H9 (cell line): ENCODE measurements around the gene OBSL1. TPM values are rescaled to one million over a fixed set of nuclear protein-coding genes. Genes with fewer than 3 reads are reported as not detected.

Experiments used
- DNase-seq: peaks from one replicate; pipeline ENCODE4 v3.0.0-alpha.2; 2017
- H2AFZ ChIP-seq: one replicate; pipeline ENCODE4 v1.6.1; 2013; ENCODE audit warnings: mild to moderate bottlenecking, low read length, control low read depth, moderate library complexity
- H2AK5ac ChIP-seq: 2 replicates; pipeline ENCODE4 v1.6.1; 2013; ENCODE audit warnings: low read length, control low read depth, mixed read lengths; ENCODE audit not compliant: insufficient read length
- H2BK120ac ChIP-seq: one replicate; pipeline ENCODE4 v1.6.1; 2013; ENCODE audit warnings: low read depth, mild to moderate bottlenecking, low read length, control low read depth, inconsistent platforms; ENCODE audit not compliant: poor library complexity, severe bottlenecking
- H2BK12ac ChIP-seq: 2 replicates; pipeline ENCODE4 v1.6.1; 2013; ENCODE audit warnings: low read length, control low read depth, mixed read lengths, low read depth; ENCODE audit not compliant: insufficient read length
- H2BK15ac ChIP-seq: 2 replicates; pipeline ENCODE4 v1.6.1; 2013; ENCODE audit warnings: low read depth, low read length, control low read depth
- H2BK20ac ChIP-seq: one replicate; pipeline ENCODE4 v1.6.1; 2013; ENCODE audit warnings: low read depth, mild to moderate bottlenecking, low read length, control low read depth, inconsistent platforms; ENCODE audit not compliant: poor library complexity, severe bottlenecking
- H2BK5ac ChIP-seq: 2 replicates; pipeline ENCODE4 v1.6.1; 2013; ENCODE audit warnings: low read length, control low read depth, mixed read lengths; ENCODE audit not compliant: insufficient read length
- H3K14ac ChIP-seq: 2 replicates; pipeline ENCODE4 v1.6.1; 2013; ENCODE audit warnings: low read length, control low read depth; ENCODE audit not compliant: insufficient read depth
- H3K18ac ChIP-seq: 2 replicates; pipeline ENCODE4 v1.6.1; 2013; ENCODE audit warnings: low read depth, mild to moderate bottlenecking, mixed read lengths, low read length, control low read depth; ENCODE audit not compliant: insufficient read length
- H3K23ac ChIP-seq: 2 replicates; pipeline ENCODE4 v1.6.1; 2013; ENCODE audit warnings: low read length, control low read depth, mixed read lengths, low read depth; ENCODE audit not compliant: insufficient read length
- H3K23me2 ChIP-seq: 2 replicates; pipeline ENCODE4 v1.6.1; 2013; ENCODE audit warnings: low read depth, mild to moderate bottlenecking, mixed read lengths, low read length, control low read depth; ENCODE audit not compliant: insufficient read length, poor library complexity, severe bottlenecking
- H3K27ac ChIP-seq: 2 replicates; pipeline ENCODE4 v1.5.1; 2013; ENCODE audit warnings: low read length, control low read depth, mixed read lengths, low read depth; ENCODE audit not compliant: insufficient read length
- H3K27me3 ChIP-seq: 2 replicates; pipeline ENCODE4 v1.6.1; 2013; ENCODE audit warnings: low read length, control low read depth, inconsistent platforms; ENCODE audit not compliant: insufficient read depth
- H3K4ac ChIP-seq: 2 replicates; pipeline ENCODE4 v1.6.1; 2013; ENCODE audit warnings: low read depth, mild to moderate bottlenecking, control low read depth, inconsistent platforms, low read length, moderate library complexity
- H3K4me1 ChIP-seq: 2 replicates; pipeline ENCODE4 v1.6.1; 2013; ENCODE audit warnings: low read length, control low read depth, inconsistent platforms; ENCODE audit not compliant: insufficient read depth
- H3K4me2 ChIP-seq: 2 replicates; pipeline ENCODE4 v1.6.1; 2013; ENCODE audit warnings: low read length, control low read depth, mixed read lengths; ENCODE audit not compliant: insufficient read length, insufficient read depth
- H3K56ac ChIP-seq: 2 replicates; pipeline ENCODE4 v1.6.1; 2013; ENCODE audit warnings: low read depth, mild to moderate bottlenecking, mixed read lengths, low read length, control low read depth; ENCODE audit not compliant: insufficient read length
- H3K79me1 ChIP-seq: 2 replicates; pipeline ENCODE4 v1.6.1; 2013; ENCODE audit warnings: low read depth, mild to moderate bottlenecking, moderate library complexity, low read length, control low read depth, inconsistent platforms; ENCODE audit not compliant: insufficient read depth, poor library complexity, severe bottlenecking
- H3K79me2 ChIP-seq: 2 replicates; pipeline ENCODE4 v1.6.1; 2013; ENCODE audit warnings: low read length, control low read depth, inconsistent platforms; ENCODE audit not compliant: insufficient read depth
- H3K9ac ChIP-seq: 2 replicates; pipeline ENCODE4 v1.6.1; 2013; ENCODE audit warnings: low read length, control low read depth, mixed read lengths; ENCODE audit not compliant: insufficient read length; ENCODE audit errors: extremely low read depth
- H3K9me3 ChIP-seq: one replicate; pipeline ENCODE4 v1.6.1; 2013; ENCODE audit warnings: low read depth, low read length, inconsistent platforms; ENCODE audit not compliant: control insufficient read depth
- H3T11ph ChIP-seq: one replicate; pipeline ENCODE4 v1.6.1; 2013; ENCODE audit warnings: mild to moderate bottlenecking, low read length, control low read depth, inconsistent platforms
- H4K20me1 ChIP-seq: one replicate; pipeline ENCODE4 v1.6.1; 2013; ENCODE audit not compliant: control insufficient read depth, insufficient read length, insufficient read depth
- H4K5ac ChIP-seq: 2 replicates; pipeline ENCODE4 v1.6.1; 2013; ENCODE audit warnings: low read depth, mild to moderate bottlenecking, mixed read lengths, low read length, control low read depth; ENCODE audit not compliant: insufficient read length
- H4K8ac ChIP-seq: replicated peaks from 2 replicates; pipeline ENCODE4 v1.6.1; 2013; ENCODE audit warnings: low read length, control low read depth, mixed read lengths, low read depth; ENCODE audit not compliant: insufficient read length
- H4K91ac ChIP-seq: 2 replicates; pipeline ENCODE4 v1.6.1; 2013; ENCODE audit warnings: low read depth, mild to moderate bottlenecking, moderate library complexity, mixed read lengths, low read length, control low read depth; ENCODE audit not compliant: insufficient read length
- H3K27ac Mint-ChIP-seq, 3 experiments: 2 replicates in 2 of 3; 3 replicates in 1 of 3; pipeline ENCODE4 v1.8.0; 2020 to 2021; ENCODE audit warnings: mixed read lengths in 3 of 3, mild to moderate bottlenecking in 1 of 3, moderate library complexity in 1 of 3
- H3K27me3 Mint-ChIP-seq: 2 replicates; pipeline ENCODE4 v1.8.0; 2021; ENCODE audit warnings: low read depth, mild to moderate bottlenecking, moderate library complexity, mixed read lengths
- H3K36me3 Mint-ChIP-seq, 3 experiments: 2 replicates in 2 of 3; 3 replicates in 1 of 3; pipeline ENCODE4 v1.8.0; 2020 to 2021; ENCODE audit warnings: low read depth in 3 of 3, mixed read lengths in 3 of 3; ENCODE audit not compliant: insufficient read depth in 1 of 3
- H3K4me1 Mint-ChIP-seq, 2 experiments: 2 replicates each; pipeline ENCODE4 v1.8.0; 2020; ENCODE audit warnings: mixed read lengths in 2 of 2
- H3K4me3 Mint-ChIP-seq, 2 experiments: 2 replicates in 1 of 2; 3 replicates in 1 of 2; pipeline ENCODE4 v1.8.0; 2020 to 2021; ENCODE audit warnings: mild to moderate bottlenecking in 2 of 2, mixed read lengths in 2 of 2, moderate library complexity in 1 of 2
- H3K9me3 Mint-ChIP-seq, 2 experiments: 2 replicates in 1 of 2; 3 replicates in 1 of 2; pipeline ENCODE4 v1.8.0; 2020; ENCODE audit warnings: mild to moderate bottlenecking in 2 of 2, mixed read lengths in 2 of 2, moderate library complexity in 1 of 2
- WGBS: extraction: QIAGEN DNeasy Blood & Tissue Kit; methylation state at CpG from one replicate; pipeline ENCODE4 v1.1.7; 2013; ENCODE audit warnings: missing lambda C conversion rate, low lambda C conversion rate, mixed read lengths; ENCODE audit not compliant: insufficient read length; ENCODE audit errors: extremely low coverage; 5-methylcytosine and 5-hydroxymethylcytosine counted together
- total RNA-seq: library from RNA; stranded (reverse); gene quantifications from 2 replicates; pipeline ENCODE4 v1.2.1, GENCODE V29; 2021
- TF ChIP-seq, protein P1 (sequence below): fragments of 200-600 bp; sonication (generic); conservative IDR thresholded peaks from 3 replicates; pipeline ENCODE4 v1.8.0; 2021; ENCODE audit warnings: antibody characterized with exemption, mild to moderate bottlenecking

Gene OBSL1
- total RNA-seq, 1 experiment from 2014 or later = 140 TPM

DNA sequence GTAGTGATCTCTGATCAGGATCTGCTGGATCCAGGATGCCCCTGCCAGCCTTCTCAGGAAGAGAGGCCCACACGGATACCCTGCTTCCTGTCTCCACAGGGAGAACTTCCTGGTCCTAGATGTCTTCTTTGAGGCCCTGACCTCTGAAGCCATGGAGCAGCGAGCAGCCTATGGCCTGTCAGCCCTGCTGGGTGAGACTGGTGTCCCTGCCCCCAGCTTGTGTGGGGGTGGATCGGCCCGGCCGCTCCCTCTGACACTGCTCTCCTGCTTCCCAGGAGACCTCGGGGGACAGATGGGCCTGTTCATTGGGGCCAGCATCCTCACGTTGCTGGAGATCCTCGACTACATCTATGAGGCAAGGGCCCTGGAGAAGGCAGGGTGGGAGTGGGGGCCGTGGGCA, 34.4 kb downstream of the OBSL1 start:
- Histone ChIP-seq H3K9ac (no peak overlapping the region), H2BK12ac (no peak overlapping the region), H2BK15ac (no peak overlapping the region), H4K8ac (no peak overlapping the region), H3K23me2 (peaks cover 2% of the 10 kb centered on the region), H2BK5ac (no peak overlapping the region), H3K79me2 (no peaks in the 10 kb centered on the region), H4K91ac (no peak overlapping the region), H3K18ac (no peak overlapping the region), H2BK20ac (no peak overlapping the region), H3K4me2 (no peak overlapping the region), H3K27ac (no peak overlapping the region), H2BK120ac (no peak overlapping the region), H3K23ac (no peak overlapping the region), H4K5ac (no peak overlapping the region), H3K79me1 (no peaks in the 10 kb centered on the region), H3T11ph (no peak overlapping the region), H3K9me3 (no peaks in the 10 kb centered on the region), H3K14ac (no peak overlapping the region), H3K4me1 (peaks cover 3% of the 10 kb centered on the region; the same call in 1 of the 2 replicates), H4K20me1 (no peaks in the 10 kb centered on the region), H3K4ac (no peak overlapping the region), H2AK5ac (no peak overlapping the region), H3K27me3 (no peaks in the 10 kb centered on the region), H2AFZ (no peak overlapping the region), H3K56ac (no peak overlapping the region)
- WGBS = no CpG with 5 or more reads among the region's 9 CpGs
- TF ChIP-seq, protein P1, sequence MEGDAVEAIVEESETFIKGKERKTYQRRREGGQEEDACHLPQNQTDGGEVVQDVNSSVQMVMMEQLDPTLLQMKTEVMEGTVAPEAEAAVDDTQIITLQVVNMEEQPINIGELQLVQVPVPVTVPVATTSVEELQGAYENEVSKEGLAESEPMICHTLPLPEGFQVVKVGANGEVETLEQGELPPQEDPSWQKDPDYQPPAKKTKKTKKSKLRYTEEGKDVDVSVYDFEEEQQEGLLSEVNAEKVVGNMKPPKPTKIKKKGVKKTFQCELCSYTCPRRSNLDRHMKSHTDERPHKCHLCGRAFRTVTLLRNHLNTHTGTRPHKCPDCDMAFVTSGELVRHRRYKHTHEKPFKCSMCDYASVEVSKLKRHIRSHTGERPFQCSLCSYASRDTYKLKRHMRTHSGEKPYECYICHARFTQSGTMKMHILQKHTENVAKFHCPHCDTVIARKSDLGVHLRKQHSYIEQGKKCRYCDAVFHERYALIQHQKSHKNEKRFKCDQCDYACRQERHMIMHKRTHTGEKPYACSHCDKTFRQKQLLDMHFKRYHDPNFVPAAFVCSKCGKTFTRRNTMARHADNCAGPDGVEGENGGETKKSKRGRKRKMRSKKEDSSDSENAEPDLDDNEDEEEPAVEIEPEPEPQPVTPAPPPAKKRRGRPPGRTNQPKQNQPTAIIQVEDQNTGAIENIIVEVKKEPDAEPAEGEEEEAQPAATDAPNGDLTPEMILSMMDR = no peak
- Mint-ChIP-seq H3K36me3 (peaks cover 14 to 28% (median 21%) of the 10 kb centered on the region in 3 experiments), H3K27me3 (peaks cover 11% of the 10 kb centered on the region), H3K4me1 (peaks cover 26 to 30% of the 10 kb centered on the region in 2 experiments), H3K4me3 (peak overlapping the region; percentile 7 to 53; a peak in 2 of 5 replicates), H3K27ac (peak overlapping the region in 1 of 3 experiments; percentile 62; a peak in 1 of 7 replicates), H3K9me3 (peaks cover 0 to 1% of the 10 kb centered on the region in 2 experiments; a peak in 3 of 5 replicates)
- DNase-seq = no peak
